ENCODE measurements around the gene ENTPD1. TPM values are rescaled to one million over a fixed set of nuclear protein-coding genes. Genes with fewer than 3 reads are reported as not detected.

ENTPD1 gene
- total RNA-seq, 1 experiment from 2014 or later = 0.37 TPM

DNA sequence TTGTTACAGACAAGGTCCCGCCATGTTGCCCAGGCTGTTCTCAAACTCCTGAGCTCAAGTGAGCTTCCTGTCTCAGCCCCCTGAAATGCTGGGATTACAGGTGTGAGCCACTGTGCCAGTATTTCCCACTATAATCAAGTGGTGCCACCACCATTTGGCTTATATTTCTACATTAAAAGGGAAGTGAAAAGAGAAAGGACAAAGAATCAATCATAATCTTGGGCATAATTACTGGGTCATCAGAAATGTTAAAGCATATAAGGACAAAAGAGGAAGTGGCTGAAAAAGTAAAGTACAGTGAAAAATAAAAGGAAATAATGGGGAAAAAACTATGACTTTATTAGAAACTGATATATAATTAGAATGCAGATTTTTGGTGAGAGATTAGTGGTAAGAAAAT, 25.7 kb upstream of the ENTPD1 start:
- Histone ChIP-seq H2AFZ (ENCODE audit: low read depth, low read length, poor library complexity, severe bottlenecking) (no peak overlapping the region), H3K4me1 (ENCODE audit: control insufficient read depth in 1 of 2, insufficient read depth in 2 of 2, low read length in 2 of 2) (no peaks in the 10 kb centered on the region), H4K20me1 (ENCODE audit: insufficient read depth) (no peaks in the 10 kb centered on the region), H3K79me2 (ENCODE audit: insufficient read depth, low read length) (no peaks in the 10 kb centered on the region), H3K36me3 (ENCODE audit: control insufficient read depth in 1 of 2, insufficient read depth in 2 of 2, low read length in 2 of 2) (no peaks in the 10 kb centered on the region), H3K27me3 (ENCODE audit: insufficient read depth, low read length) (no peaks in the 10 kb centered on the region), H3K9ac (ENCODE audit: low read length) (no peak overlapping the region), H3K27ac (ENCODE audit: low read depth, low read length) (no peak overlapping the region), H3K9me3 (ENCODE audit: control insufficient read depth in 1 of 2, insufficient read depth in 1 of 2, low read depth in 1 of 2, low read length in 2 of 2) (no peaks in the 10 kb centered on the region), H3K4me2 (ENCODE audit: low read length) (no peak overlapping the region), H3K4me3 (replicated peaks in 1 of 2; ENCODE audit: low read depth in 1 of 2, low read length in 2 of 2) (no peak overlapping the region), H3K9me2 (ENCODE audit: insufficient read depth) (0 out of 2 replicates have a peak, but pooled peaks cover 2% of the 10 kb centered on the region)
- ChIA-PET CTCF (no interaction called here), RAD21 (ENCODE audit: low non-redundant PET in 1 of 2, low total read pairs in 2 of 2, uncharacterized antibody in 2 of 2, unreplicated experiment in 2 of 2) (no interaction called here), POLR2A (no interaction called here)
- DNase-seq (ENCODE audit: low read depth, low spot score) = no peak
- intact Hi-C loops (cut with micrococcal nuclease) = no loop called here
- ATAC-seq = no peak
- BruUV-seq (replicated peaks) = no TSS peak
- TF ChIP-seq RAD21 (IDR thresholded peaks at IDR 0.05; ENCODE audit: low read depth) = no peak
- TF ChIP-seq FOSL1 (IDR thresholded peaks at IDR 0.05; ENCODE audit: low read depth) = no peak
- TF ChIP-seq YY1 (IDR thresholded peaks at IDR 0.05; ENCODE audit: extremely low read depth, insufficient replicate concordance, low read depth, low read length) = no peak
- TF ChIP-seq TCF7L2 (IDR thresholded peaks at IDR 0.05; ENCODE audit: borderline replicate concordance, extremely low read depth, insufficient read depth, insufficient read length) = no peak
- TF ChIP-seq EZH2phosphoT487 (IDR thresholded peaks at IDR 0.05; ENCODE audit: borderline replicate concordance) = no peak
- TF ChIP-seq, protein P1, sequence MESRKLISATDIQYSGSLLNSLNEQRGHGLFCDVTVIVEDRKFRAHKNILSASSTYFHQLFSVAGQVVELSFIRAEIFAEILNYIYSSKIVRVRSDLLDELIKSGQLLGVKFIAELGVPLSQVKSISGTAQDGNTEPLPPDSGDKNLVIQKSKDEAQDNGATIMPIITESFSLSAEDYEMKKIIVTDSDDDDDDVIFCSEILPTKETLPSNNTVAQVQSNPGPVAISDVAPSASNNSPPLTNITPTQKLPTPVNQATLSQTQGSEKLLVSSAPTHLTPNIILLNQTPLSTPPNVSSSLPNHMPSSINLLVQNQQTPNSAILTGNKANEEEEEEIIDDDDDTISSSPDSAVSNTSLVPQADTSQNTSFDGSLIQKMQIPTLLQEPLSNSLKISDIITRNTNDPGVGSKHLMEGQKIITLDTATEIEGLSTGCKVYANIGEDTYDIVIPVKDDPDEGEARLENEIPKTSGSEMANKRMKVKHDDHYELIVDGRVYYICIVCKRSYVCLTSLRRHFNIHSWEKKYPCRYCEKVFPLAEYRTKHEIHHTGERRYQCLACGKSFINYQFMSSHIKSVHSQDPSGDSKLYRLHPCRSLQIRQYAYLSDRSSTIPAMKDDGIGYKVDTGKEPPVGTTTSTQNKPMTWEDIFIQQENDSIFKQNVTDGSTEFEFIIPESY (IDR thresholded peaks at IDR 0.05; ENCODE audit: extremely low read depth, insufficient replicate concordance, low read length) = no peak
- no peak for TF ChIP-seq CEBPB (IDR thresholded peaks at IDR 0.05; ENCODE audit: low read depth)
- TF ChIP-seq POLR2AphosphoS5 (IDR thresholded peaks at IDR 0.05; ENCODE audit: low read depth, low read length) = no peak
- no peak for TF ChIP-seq EGR1 (IDR thresholded peaks at IDR 0.05; ENCODE audit: low read depth)
- TF ChIP-seq SRF (IDR thresholded peaks at IDR 0.05; ENCODE audit: low read depth) = no peak
- TF ChIP-seq ZFX (IDR thresholded peaks at IDR 0.05) = no peak
- TF ChIP-seq, protein P2, sequence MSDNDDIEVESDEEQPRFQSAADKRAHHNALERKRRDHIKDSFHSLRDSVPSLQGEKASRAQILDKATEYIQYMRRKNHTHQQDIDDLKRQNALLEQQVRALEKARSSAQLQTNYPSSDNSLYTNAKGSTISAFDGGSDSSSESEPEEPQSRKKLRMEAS (IDR thresholded peaks at IDR 0.05) = no peak
